K562 (cell line): ENCODE results near the gene ZC3H6. TPM values are rescaled to one million over a fixed set of nuclear protein-coding genes. Genes with fewer than 3 reads are reported as not detected.

Experiments
- ATAC-seq: fragments of 200-7000 bp; cut with Tn5 transposase; 3 replicates; pipeline ENCODE4 v1.9.1; 2020; ENCODE audit warnings: moderate library complexity
- BruUV-seq: library from RNA; stranded (reverse); fragments of 400-500 nt; replicated peaks from 2 replicates; lab custom pipeline; 2021; lab: Mats Ljungman, UMichigan
- CTCF ChIA-PET: fragments of 300-600 bp; formaldehyde crosslinking; extraction: SDS; loops from one replicate; lab custom pipeline; 2021; ENCODE audit warnings: low intra/inter-chr PET ratio; lab: Yijun Ruan, JAX
- POLR2A ChIA-PET: fragments of 300-600, 350-650 bp; sonication (Branson Sonifier 250); formaldehyde crosslinking; extraction: SDS; loops from one replicate; lab custom pipeline; 2021; ENCODE audit warnings: antibody characterized with exemption, inconsistent platforms; lab: Yijun Ruan, JAX
- DNase-seq, 4 experiments: peaks; one replicate each; pipeline versions ENCODE4 v3.0.0 to v3.0.0-alpha.2; 2011 to 2018; ENCODE audit warnings: low spot score in 3 of 4, mixed read lengths in 3 of 4; ENCODE audit errors: extremely low read depth in 1 of 4
- FAIRE-seq: peaks from 2 replicates; lab custom pipeline; 2011; peaks lifted over from hg19 to GRCh38; lab: Jason Lieb, UNC
- H2AFZ ChIP-seq: 2 replicates; pipeline ENCODE4 v1.6.0; 2011; ENCODE audit warnings: low read depth, low read length, control low read depth, inconsistent platforms
- H3K27ac ChIP-seq: fragments of 200-600 bp; 3 replicates; pipeline ENCODE4 v1.8.0; 2011; ENCODE audit warnings: low read depth, mild to moderate bottlenecking, control low read depth, inconsistent platforms, low read length, moderate library complexity, mixed read lengths; ENCODE audit errors: extremely low read depth
- H3K27me3 ChIP-seq, 2 experiments: fragments of 300-600 bp in 1 of 2; 2 replicates in 1 of 2; 3 replicates in 1 of 2; pipeline versions ENCODE4 v1.6.0 to v1.8.0; 2011; ENCODE audit warnings: inconsistent platforms in 2 of 2, low read length in 2 of 2, mild to moderate bottlenecking in 1 of 2, mixed read lengths in 1 of 2, moderate library complexity in 1 of 2; ENCODE audit not compliant: control insufficient read depth in 2 of 2, insufficient read depth in 2 of 2
- H3K36me3 ChIP-seq: fragments of 300-600 bp; 3 replicates; pipeline ENCODE4 v1.8.0; 2011; ENCODE audit warnings: mild to moderate bottlenecking, low read length, inconsistent platforms; ENCODE audit not compliant: control insufficient read depth, insufficient read depth
- H3K4me1 ChIP-seq, 2 experiments: fragments of 200-600 bp in 1 of 2; replicated peaks in 1 of 2; 2 replicates in 1 of 2; 3 replicates in 1 of 2; pipeline versions ENCODE4 v1.5.1 to v1.8.0; 2011; ENCODE audit warnings: inconsistent platforms in 2 of 2, low read length in 2 of 2, mild to moderate bottlenecking in 1 of 2, mixed read lengths in 1 of 2, moderate library complexity in 1 of 2; ENCODE audit not compliant: control insufficient read depth in 2 of 2, insufficient read depth in 2 of 2
- H3K4me2 ChIP-seq: 2 replicates; pipeline ENCODE4 v1.6.1; 2011; ENCODE audit warnings: low read length, control low read depth, inconsistent platforms, mixed read lengths; ENCODE audit not compliant: insufficient read depth
- H3K4me3 ChIP-seq: fragments of 200-600 bp; sonication (generic), shearing (Covaris generic); 2 replicates; pipeline ENCODE4 v1.5.1; 2016; ENCODE audit warnings: control low read depth, inconsistent platforms
- H3K79me2 ChIP-seq: fragments of 200-600 bp; 3 replicates; pipeline ENCODE4 v1.8.0; 2011; ENCODE audit warnings: low read length, inconsistent platforms; ENCODE audit not compliant: control insufficient read depth, insufficient read depth
- H3K9ac ChIP-seq, 2 experiments: 2 replicates each; pipeline versions ENCODE4 v1.6.0 to v1.6.1; 2011; ENCODE audit warnings: low read depth in 2 of 2, low read length in 2 of 2, control low read depth in 1 of 2, inconsistent platforms in 1 of 2, mild to moderate bottlenecking in 1 of 2, mixed read lengths in 1 of 2; ENCODE audit not compliant: insufficient read depth in 1 of 2
- H3K9me1 ChIP-seq: one replicate; pipeline ENCODE4 v1.6.0; 2011; ENCODE audit warnings: inconsistent platforms, mild to moderate bottlenecking, low read length, moderate library complexity; ENCODE audit not compliant: control insufficient read depth, insufficient read depth
- H3K9me3 ChIP-seq: replicated peaks from 2 replicates; pipeline ENCODE4 v1.5.1; 2011; ENCODE audit warnings: low read depth, low read length, inconsistent platforms; ENCODE audit not compliant: control insufficient read depth, insufficient read depth
- H4K20me1 ChIP-seq: replicated peaks from 2 replicates; pipeline ENCODE4 v1.6.1; 2011; ENCODE audit warnings: low read length, inconsistent platforms, mixed read lengths; ENCODE audit not compliant: control insufficient read depth, insufficient read depth
- CHD7 ChIP-seq: fragments of 200-600 bp; sonication (generic); IDR thresholded peaks from one replicate; pipeline ENCODE4 v1.6.1; 2012; ENCODE audit warnings: mild to moderate bottlenecking, low read depth, low read length, inconsistent platforms
- FUS ChIP-seq: fragments of 200-400 bp; formaldehyde crosslinking; optimal IDR thresholded peaks from 2 replicates; pipeline ENCODE3; 2017; ENCODE audit warnings: low read depth, low read length
- MEIS2 ChIP-seq: fragments of 450-650 bp; IDR thresholded peaks from 2 replicates; pipeline ENCODE4 v1.6.1; 2014; ENCODE audit warnings: mild to moderate bottlenecking; ENCODE audit not compliant: partially characterized antibody
- MYNN ChIP-seq, 2 experiments: sonication (generic); formaldehyde crosslinking in 1 of 2; IDR thresholded peaks; 2 replicates each; pipeline versions ENCODE4 v1.5.0 to v1.6.1; 2016 to 2020; ENCODE audit warnings: antibody characterized with exemption in 1 of 2, missing genetic modification reagents in 1 of 2
- SMC3 ChIP-seq: conservative IDR thresholded peaks from 2 replicates; pipeline ENCODE4 v1.6.1; 2011; ENCODE audit warnings: low read depth, low read length, improper control_type of control experiment; ENCODE audit not compliant: insufficient read depth
- WGBS: fragments of 100-300 bp; shearing (Covaris generic); methylation state at CpG from one replicate; pipeline ENCODE4 v1.1.6; 2016; ENCODE audit warnings: low coverage, mixed read lengths; ENCODE audit not compliant: insufficient coverage; ENCODE audit errors: missing lambda C conversion rate; 5-methylcytosine and 5-hydroxymethylcytosine counted together
- in situ Hi-C: fragments of 300-500 bp; cut with MboI; formaldehyde crosslinking; loops from 4 replicates; pipeline ENCODE4 v1.15.0; 2018; ENCODE audit warnings: inconsistent platforms, mixed read lengths
- intact Hi-C: fragments of 100-400 bp; cut with micrococcal nuclease; formaldehyde crosslinking; loops from 2 replicates; pipeline ENCODE4 v1.14.2; 2022
- polyA plus RNA-seq, 8 experiments: library from polyadenylated mRNA; depleted of rRNA in 4 of 8; stranded (reverse) in 5 of 8; unstranded in 3 of 8; fragments of >200 nt; fragmentation: Nextera tagmentation in 2 of 8; fragmentation: Illumina TruSeq in 1 of 8; extraction: Ambion mirVana in 2 of 8; extraction: Trizol in 1 of 8; gene quantifications; 2 replicates each; pipeline versions ENCODE4 v1.2.1 to v1.2.3, GENCODE V29; 2011 to 2014; ENCODE audit warnings: inconsistent platforms in 1 of 8, missing spikeins in 1 of 8
- total RNA-seq, 7 experiments: library from RNA; depleted of rRNA in 6 of 7; stranded (reverse); fragments of >200 nt in 6 of 7; fragmentation: Illumina TruSeq in 2 of 7; extraction: Trizol in 2 of 7; gene quantifications; 2 replicates each; pipeline versions ENCODE4 v1.2.1 to v1.2.3, GENCODE V29; 2011 to 2021; ENCODE audit warnings: low replicate concordance in 1 of 7

Gene ZC3H6
- total and polyA plus RNA-seq, 9 of the 15 experiments (the other 6 are each of a cell fraction or from before 2014, with no cell fraction given): 0.45 to 1.9 (median 1.5) TPM

GRCh38 chr2:112339986-112340385 is 64.6 kb downstream of the ZC3H6 start (continued):
- no peak for TF ChIP-seq SMC3
- no peak for TF ChIP-seq FUS

GRCh38 chr2:112340475-112341267 is 65.3 kb downstream of the ZC3H6 start:
- FAIRE-seq: no peak
- Histone ChIP-seq H3K27ac (no peak overlapping the region), H3K9me3 (no peaks in the 10 kb centered on the region), H3K9ac (no peak overlapping the region), H4K20me1 (no peaks in the 10 kb centered on the region), H3K79me2 (no peaks in the 10 kb centered on the region), H3K36me3 (no peaks in the 10 kb centered on the region), H3K4me3 (no peak overlapping the region), H3K4me1 (peaks cover 0 to 4% of the 10 kb centered on the region in 2 experiments; a peak in 2 of 5 replicates), H2AFZ (peak overlapping the region; percentile 7; the same call in 1 of the 2 replicates), H3K9me1 (no peaks in the 10 kb centered on the region), H3K27me3 (no peaks in the 10 kb centered on the region), H3K4me2 (no peak overlapping the region)
- no peak for ATAC-seq
- BruUV-seq: no TSS peak
- no peak for DNase-seq
- ChIA-PET CTCF (no interaction called here), POLR2A (interaction anchor here (1.2 kb wide), 1 partner anchor 9 kb away, joined by 4 read pairs; no protein-coding TSS in a partner anchor)
- in situ Hi-C loops: loop anchor here (25.0 kb wide), 1 partner anchor 1828 kb away; no protein-coding TSS in a partner anchor
- intact Hi-C loops: loop anchor here (10.0 kb wide), 1 partner anchor 124 kb away; no protein-coding TSS in a partner anchor
- WGBS: 27% methylated on average over 9 of the region's 9 CpGs
- TF ChIP-seq MYNN (IDR thresholded peaks at IDR 0.05): no peak
- TF ChIP-seq MYNN (CRISPR knock-in tag; IDR thresholded peaks at IDR 0.05): no peak
- peak; percentile 6 for TF ChIP-seq CHD7
- peak; percentile 15 for TF ChIP-seq MEIS2
